CD14-positive monocyte (primary cell): ENCODE results near the gene ATP13A3. TPM values are rescaled to one million over a fixed set of nuclear protein-coding genes. Genes with fewer than 3 reads are reported as not detected.
A peak's percentile ranks its signal among the peaks of the same experiment; 100 is the strongest.
"Not testable (repeated sequence)": the region's sequence is repeated elsewhere in the genome, so short reads cannot be mapped to it uniquely, and the experiment has no call there.

Source experiments
- DNase-seq, 3 donors: peaks; one replicate each; pipeline ENCODE4 v3.0.0-alpha.2; 2011 to 2022
- H2AFZ ChIP-seq: 2 replicates; pipeline ENCODE4 v1.6.0; 2012; ENCODE audit warnings: mild to moderate bottlenecking, low read depth, low read length, inconsistent platforms; ENCODE audit not compliant: insufficient read depth, poor library complexity, severe bottlenecking
- H3K27ac ChIP-seq, 2 donors: 1 replicate in 1 of 2; 2 replicates in 1 of 2; pipeline ENCODE4 v1.5.1; 2012 to 2013; ENCODE audit warnings: low read length in 2 of 2, control low read depth in 1 of 2, inconsistent platforms in 1 of 2, low read depth in 1 of 2, mild to moderate bottlenecking in 1 of 2
- H3K27me3 ChIP-seq, 2 donors: one replicate each; pipeline versions ENCODE4 v1.6.0 to v1.6.1; 2011 to 2013; ENCODE audit warnings: low read length in 2 of 2; ENCODE audit not compliant: control insufficient read depth in 2 of 2, insufficient read depth in 2 of 2
- H3K36me3 ChIP-seq, 2 donors: replicated peaks in 1 of 2; 1 replicate in 1 of 2; 2 replicates in 1 of 2; pipeline versions ENCODE4 v1.5.1 to v1.6.1; 2012 to 2013; ENCODE audit warnings: low read length in 2 of 2, control low read depth in 1 of 2, inconsistent platforms in 1 of 2, mild to moderate bottlenecking in 1 of 2; ENCODE audit not compliant: insufficient read depth in 2 of 2, control insufficient read depth in 1 of 2
- H3K4me1 ChIP-seq, 2 donors: 1 replicate in 1 of 2; 2 replicates in 1 of 2; pipeline versions ENCODE4 v1.5.1 to v1.6.1; 2012 to 2013; ENCODE audit warnings: low read length in 2 of 2, control low read depth in 1 of 2, inconsistent platforms in 1 of 2, mild to moderate bottlenecking in 1 of 2, moderate library complexity in 1 of 2; ENCODE audit not compliant: insufficient read depth in 2 of 2, control insufficient read depth in 1 of 2
- H3K4me2 ChIP-seq: replicated peaks from 2 replicates; pipeline ENCODE3; 2012; ENCODE audit warnings: low read length, moderate library complexity, mild to moderate bottlenecking; ENCODE audit not compliant: poor library complexity, severe bottlenecking; ENCODE audit errors: extremely low read depth
- H3K4me3 ChIP-seq, 3 experiments: fragments of 200-600 bp in 1 of 3; sonication (generic) in 1 of 3; replicated peaks in 1 of 3; 1 replicate in 2 of 3; 2 replicates in 1 of 3; pipeline ENCODE4 v1.5.1; 2011 to 2013; ENCODE audit warnings: low read length in 3 of 3, mild to moderate bottlenecking in 3 of 3, control low read depth in 2 of 3, low read depth in 2 of 3, inconsistent platforms in 1 of 3, moderate library complexity in 1 of 3
- H3K79me2 ChIP-seq: 2 replicates; pipeline ENCODE4 v1.6.0; 2012; ENCODE audit warnings: mild to moderate bottlenecking, control low read depth, inconsistent platforms, low read length, moderate library complexity; ENCODE audit not compliant: insufficient read depth
- H3K9ac ChIP-seq: 2 replicates; pipeline ENCODE4 v1.6.0; 2017; ENCODE audit warnings: low read length, mild to moderate bottlenecking; ENCODE audit not compliant: insufficient read depth, poor library complexity, severe bottlenecking
- H3K9me3 ChIP-seq, 2 donors: replicated peaks in 1 of 2; 1 replicate in 1 of 2; 2 replicates in 1 of 2; pipeline versions ENCODE4 v1.5.1 to v1.6.1; 2012 to 2013; ENCODE audit warnings: low read length in 2 of 2, control low read depth in 1 of 2; ENCODE audit not compliant: control insufficient read depth in 1 of 2, insufficient read depth in 1 of 2
- H4K20me1 ChIP-seq: 2 replicates; pipeline ENCODE4 v1.6.0; 2012; ENCODE audit warnings: mild to moderate bottlenecking, low read length, control low read depth, moderate library complexity; ENCODE audit not compliant: insufficient read depth
- H3K27ac Mint-ChIP-seq, 7 donors: one replicate each; pipeline ENCODE4 v1.8.0; 2020; ENCODE audit warnings: mild to moderate bottlenecking in 7 of 7, mixed read lengths in 7 of 7, moderate library complexity in 6 of 7, inconsistent platforms in 2 of 7
- H3K27me3 Mint-ChIP-seq, 3 donors: one replicate each; pipeline ENCODE4 v1.8.0; 2021 to 2022; ENCODE audit warnings: low read depth in 3 of 3, mild to moderate bottlenecking in 3 of 3, mixed read lengths in 3 of 3, moderate library complexity in 3 of 3, inconsistent platforms in 1 of 3
- H3K36me3 Mint-ChIP-seq, 2 donors: one replicate each; pipeline ENCODE4 v1.8.0; 2020; ENCODE audit warnings: mixed read lengths in 2 of 2, inconsistent platforms in 1 of 2, mild to moderate bottlenecking in 1 of 2
- H3K4me1 Mint-ChIP-seq: one replicate; pipeline ENCODE4 v1.8.0; 2020; ENCODE audit warnings: mild to moderate bottlenecking, mixed read lengths
- H3K4me3 Mint-ChIP-seq, 2 donors: one replicate each; pipeline ENCODE4 v1.8.0; 2020; ENCODE audit warnings: mild to moderate bottlenecking in 2 of 2, mixed read lengths in 2 of 2, moderate library complexity in 1 of 2
- H3K9me3 Mint-ChIP-seq, 7 donors: one replicate each; pipeline ENCODE4 v1.8.0; 2020 to 2022; ENCODE audit warnings: mixed read lengths in 7 of 7, mild to moderate bottlenecking in 6 of 7, moderate library complexity in 6 of 7, inconsistent platforms in 2 of 7
- WGBS: methylation state at CpG from one replicate; pipeline ENCODE4 v1.1.5; 2013; ENCODE audit warnings: missing lambda C conversion rate; ENCODE audit not compliant: insufficient coverage; 5-methylcytosine and 5-hydroxymethylcytosine counted together
- intact Hi-C, 2 donors: fragments of 100-400 bp; cut with micrococcal nuclease; formaldehyde crosslinking; loops; one replicate each; pipeline versions ENCODE4 v1.15.0 to v1.15.1; 2023
- polyA plus RNA-seq, 3 donors: library from polyadenylated mRNA; depleted of rRNA in 1 of 3; unstranded in 2 of 3; stranded (reverse) in 1 of 3; fragments of 300-500 nt in 2 of 3; fragments of >200 nt in 1 of 3; fragmentation: Illumina TruSeq in 2 of 3; gene quantifications; 1 replicate in 2 of 3; 2 replicates in 1 of 3; pipeline ENCODE4 v1.2.3, GENCODE V29; 2012 to 2021
- TF ChIP-seq, protein P1 (sequence below): fragments of 200-600 bp; IDR thresholded peaks from one replicate; pipeline ENCODE4 v1.8.0; 2022; ENCODE audit warnings: antibody characterized with exemption, mild to moderate bottlenecking

Gene ATP13A3
- polyA plus RNA-seq, 3 donors = 4.7 to 19.5 (median 5.2) TPM

DNA sequence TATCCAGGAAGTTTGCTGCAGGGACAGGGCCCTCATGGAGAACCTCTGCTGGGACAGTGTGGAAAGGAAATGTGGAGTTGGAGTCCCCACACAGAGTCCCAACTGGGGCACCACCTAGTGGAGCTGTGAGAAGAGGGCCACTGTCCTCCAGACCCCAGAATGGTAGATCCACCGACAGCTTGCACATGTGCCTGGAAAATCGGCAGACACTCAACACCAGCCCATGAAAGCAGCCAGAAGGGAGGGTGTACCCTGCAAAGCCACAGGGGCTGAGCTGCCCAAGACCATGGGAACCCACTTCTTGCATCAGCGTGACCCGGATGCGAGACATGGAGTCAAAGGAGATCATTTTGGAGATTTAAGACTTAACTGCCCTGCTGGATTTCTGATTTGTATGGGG, 33.4 kb upstream of the ATP13A3 start:
- H3K4me3 ChIP-seq, intact Hi-C loops, H3K4me1 Mint-ChIP-seq, H3K79me2 ChIP-seq, H3K27me3 ChIP-seq, H4K20me1 ChIP-seq, H3K9ac ChIP-seq, H3K4me1 ChIP-seq, H2AFZ ChIP-seq, DNase-seq, H3K4me2 ChIP-seq, H3K9me3 ChIP-seq, H3K27ac ChIP-seq, H3K9me3 Mint-ChIP-seq, H3K36me3 Mint-ChIP-seq, H3K4me3 Mint-ChIP-seq, H3K27me3 Mint-ChIP-seq, H3K36me3 ChIP-seq: not testable (repeated sequence)
- TF ChIP-seq, protein P1, sequence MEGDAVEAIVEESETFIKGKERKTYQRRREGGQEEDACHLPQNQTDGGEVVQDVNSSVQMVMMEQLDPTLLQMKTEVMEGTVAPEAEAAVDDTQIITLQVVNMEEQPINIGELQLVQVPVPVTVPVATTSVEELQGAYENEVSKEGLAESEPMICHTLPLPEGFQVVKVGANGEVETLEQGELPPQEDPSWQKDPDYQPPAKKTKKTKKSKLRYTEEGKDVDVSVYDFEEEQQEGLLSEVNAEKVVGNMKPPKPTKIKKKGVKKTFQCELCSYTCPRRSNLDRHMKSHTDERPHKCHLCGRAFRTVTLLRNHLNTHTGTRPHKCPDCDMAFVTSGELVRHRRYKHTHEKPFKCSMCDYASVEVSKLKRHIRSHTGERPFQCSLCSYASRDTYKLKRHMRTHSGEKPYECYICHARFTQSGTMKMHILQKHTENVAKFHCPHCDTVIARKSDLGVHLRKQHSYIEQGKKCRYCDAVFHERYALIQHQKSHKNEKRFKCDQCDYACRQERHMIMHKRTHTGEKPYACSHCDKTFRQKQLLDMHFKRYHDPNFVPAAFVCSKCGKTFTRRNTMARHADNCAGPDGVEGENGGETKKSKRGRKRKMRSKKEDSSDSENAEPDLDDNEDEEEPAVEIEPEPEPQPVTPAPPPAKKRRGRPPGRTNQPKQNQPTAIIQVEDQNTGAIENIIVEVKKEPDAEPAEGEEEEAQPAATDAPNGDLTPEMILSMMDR = peak; percentile 12
- WGBS = 58% methylated on average over 5 of the region's 5 CpGs
- peak overlapping the region in 1 of 7 donors; percentile 36 for H3K27ac Mint-ChIP-seq

DNA sequence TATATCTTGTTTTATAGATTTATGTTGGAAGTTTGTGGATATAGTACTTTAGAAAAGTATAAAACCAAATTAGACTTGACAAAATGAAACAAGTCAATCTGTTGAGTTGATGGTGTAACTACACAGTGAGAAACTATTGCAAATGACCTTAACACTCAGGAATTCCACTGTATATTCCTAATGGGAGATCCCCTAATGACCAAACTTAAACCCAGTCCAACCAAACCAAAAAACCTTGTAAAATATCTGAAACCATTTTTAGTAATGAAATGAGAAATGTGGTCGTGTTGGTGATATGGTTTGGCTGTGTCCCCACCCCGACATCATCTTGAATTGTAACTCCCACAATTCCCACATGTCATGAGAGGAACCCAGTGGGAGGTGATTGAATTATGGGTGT, 31.9 kb upstream of the ATP13A3 start:
- no peaks in the 10 kb centered on the region for H4K20me1 ChIP-seq
- H3K4me2 ChIP-seq = no peak overlapping the region
- no peaks in the 10 kb centered on the region for H3K4me1 ChIP-seq
- H3K4me3 ChIP-seq = no peak overlapping the region
- H3K9me3 Mint-ChIP-seq = peaks cover 0 to 1% (median 0%) of the 10 kb centered on the region in 7 donors
- no peaks in the 10 kb centered on the region for H3K79me2 ChIP-seq
- no peaks in the 10 kb centered on the region for H3K9me3 ChIP-seq
- no peak for DNase-seq
- no peak overlapping the region for H3K9ac ChIP-seq
- H3K36me3 Mint-ChIP-seq = no peaks in the 10 kb centered on the region
- no peak overlapping the region for H3K4me3 Mint-ChIP-seq
- no peak overlapping the region for H2AFZ ChIP-seq
- no peak overlapping the region for H3K27ac ChIP-seq
- WGBS = no CpG with 5 or more reads among the region's 2 CpGs
- TF ChIP-seq, protein P1 = no peak
- H3K36me3 ChIP-seq = no peaks in the 10 kb centered on the region
- peaks cover 1 to 11% (median 3%) of the 10 kb centered on the region in 3 donors for H3K27me3 Mint-ChIP-seq
- no peak overlapping the region for H3K27ac Mint-ChIP-seq
- intact Hi-C loops = no loop called here
- H3K27me3 ChIP-seq = no peaks in the 10 kb centered on the region
- no peaks in the 10 kb centered on the region for H3K4me1 Mint-ChIP-seq
